BE2C (cell line): ENCODE data around the gene HDAC10.
A peak's percentile ranks its signal among the peaks of the same experiment; 100 is the strongest.

Experiments
- DNase-seq: peaks from one replicate; pipeline ENCODE4 v3.0.0-alpha.2; 2020
- H3K27me3 ChIP-seq: fragments of 250-450 bp; sonication (Bioruptor Pico); 2 replicates; pipeline ENCODE4 v1.5.1; 2020; ENCODE audit warnings: mild to moderate bottlenecking
- H3K36me3 ChIP-seq: fragments of 250-450 bp; sonication (Bioruptor Pico); 2 replicates; pipeline ENCODE4 v1.5.1; 2020; ENCODE audit warnings: mild to moderate bottlenecking
- H3K4me1 ChIP-seq: fragments of 250-450 bp; sonication (Bioruptor Pico); 2 replicates; pipeline ENCODE4 v1.5.1; 2020
- H3K4me3 ChIP-seq: 2 replicates; pipeline ENCODE4 v1.5.1; 2011; ENCODE audit warnings: low read depth, low read length
- H3K9me3 ChIP-seq: fragments of 250-450 bp; sonication (Bioruptor Pico); 2 replicates; pipeline ENCODE4 v1.5.1; 2020
- TF ChIP-seq, protein P1 (sequence below): IDR thresholded peaks from 2 replicates; pipeline ENCODE4 v1.5.1; 2012; ENCODE audit warnings: mild to moderate bottlenecking, low read depth, low read length

HDAC10 gene

DNA sequence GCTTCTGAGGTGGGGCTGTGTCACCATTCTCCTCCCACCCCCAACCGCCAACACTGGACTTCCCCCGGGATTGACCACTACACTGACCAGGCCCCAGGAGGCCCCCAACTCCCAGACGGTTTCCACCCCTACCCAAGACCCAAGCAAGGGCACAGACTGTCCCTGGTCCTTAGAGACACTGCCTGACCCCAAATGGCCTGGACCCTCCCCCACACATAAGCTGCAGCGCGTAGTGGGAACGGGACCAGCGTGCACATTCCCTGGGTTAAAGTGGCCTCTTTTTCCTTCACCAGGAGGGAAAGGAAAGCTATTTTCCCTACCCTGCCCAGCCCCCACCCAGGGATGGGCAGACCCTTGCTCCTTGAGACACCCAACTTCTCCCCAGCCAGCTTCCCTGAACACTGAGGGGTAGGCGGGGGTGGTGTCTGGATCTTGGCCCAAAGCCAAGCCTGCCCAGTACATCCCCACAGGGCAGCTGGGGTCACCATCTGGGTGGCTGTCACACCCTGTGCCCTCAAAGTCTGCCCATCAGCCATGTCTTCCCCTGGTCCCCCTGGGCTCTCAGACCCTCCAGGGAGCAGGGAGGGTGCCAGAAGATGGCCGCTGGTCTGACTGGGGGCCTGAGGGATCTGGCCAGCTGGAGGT lies 12.0 kb upstream of the HDAC10 start:
- Histone ChIP-seq H3K36me3 (peaks cover 6% of the 10 kb centered on the region), H3K9me3 (no peaks in the 10 kb centered on the region), H3K4me1 (peaks cover 10% of the 10 kb centered on the region), H3K27me3 (no peaks in the 10 kb centered on the region), H3K4me3 (no peak overlapping the region)
- TF ChIP-seq, protein P1, sequence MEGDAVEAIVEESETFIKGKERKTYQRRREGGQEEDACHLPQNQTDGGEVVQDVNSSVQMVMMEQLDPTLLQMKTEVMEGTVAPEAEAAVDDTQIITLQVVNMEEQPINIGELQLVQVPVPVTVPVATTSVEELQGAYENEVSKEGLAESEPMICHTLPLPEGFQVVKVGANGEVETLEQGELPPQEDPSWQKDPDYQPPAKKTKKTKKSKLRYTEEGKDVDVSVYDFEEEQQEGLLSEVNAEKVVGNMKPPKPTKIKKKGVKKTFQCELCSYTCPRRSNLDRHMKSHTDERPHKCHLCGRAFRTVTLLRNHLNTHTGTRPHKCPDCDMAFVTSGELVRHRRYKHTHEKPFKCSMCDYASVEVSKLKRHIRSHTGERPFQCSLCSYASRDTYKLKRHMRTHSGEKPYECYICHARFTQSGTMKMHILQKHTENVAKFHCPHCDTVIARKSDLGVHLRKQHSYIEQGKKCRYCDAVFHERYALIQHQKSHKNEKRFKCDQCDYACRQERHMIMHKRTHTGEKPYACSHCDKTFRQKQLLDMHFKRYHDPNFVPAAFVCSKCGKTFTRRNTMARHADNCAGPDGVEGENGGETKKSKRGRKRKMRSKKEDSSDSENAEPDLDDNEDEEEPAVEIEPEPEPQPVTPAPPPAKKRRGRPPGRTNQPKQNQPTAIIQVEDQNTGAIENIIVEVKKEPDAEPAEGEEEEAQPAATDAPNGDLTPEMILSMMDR: no peak
- DNase-seq: no peak

DNA sequence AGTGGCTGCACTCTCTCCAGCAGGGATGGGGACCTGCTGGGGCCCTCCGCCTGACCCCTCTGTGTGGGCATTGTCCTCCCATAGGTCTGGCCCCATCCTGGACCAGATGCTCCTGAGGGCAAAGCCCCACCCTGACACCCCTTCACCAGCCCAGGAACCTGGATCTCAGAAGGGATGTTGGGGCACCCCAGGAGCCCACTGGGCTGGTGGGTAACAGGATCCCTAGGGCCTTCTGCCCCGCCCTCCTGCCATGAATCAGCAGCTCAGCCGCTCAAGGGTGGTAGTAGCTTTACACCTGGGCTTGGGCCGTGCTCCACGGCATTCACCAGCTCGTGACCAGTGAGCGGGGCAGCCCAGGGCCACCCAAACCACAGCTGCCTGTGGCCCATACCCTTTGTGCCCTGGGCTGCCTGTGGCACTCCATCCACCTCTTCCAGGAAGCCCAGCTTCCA lies 11.4 kb upstream of the HDAC10 start:
- TF ChIP-seq, protein P1: no peak
- no peak for DNase-seq
- H3K4me3 ChIP-seq: no peak overlapping the region
- H3K4me1 ChIP-seq: peaks cover 10% of the 10 kb centered on the region
- peaks cover 9% of the 10 kb centered on the region for H3K36me3 ChIP-seq
- no peaks in the 10 kb centered on the region for H3K27me3 ChIP-seq
- no peaks in the 10 kb centered on the region for H3K9me3 ChIP-seq

DNA sequence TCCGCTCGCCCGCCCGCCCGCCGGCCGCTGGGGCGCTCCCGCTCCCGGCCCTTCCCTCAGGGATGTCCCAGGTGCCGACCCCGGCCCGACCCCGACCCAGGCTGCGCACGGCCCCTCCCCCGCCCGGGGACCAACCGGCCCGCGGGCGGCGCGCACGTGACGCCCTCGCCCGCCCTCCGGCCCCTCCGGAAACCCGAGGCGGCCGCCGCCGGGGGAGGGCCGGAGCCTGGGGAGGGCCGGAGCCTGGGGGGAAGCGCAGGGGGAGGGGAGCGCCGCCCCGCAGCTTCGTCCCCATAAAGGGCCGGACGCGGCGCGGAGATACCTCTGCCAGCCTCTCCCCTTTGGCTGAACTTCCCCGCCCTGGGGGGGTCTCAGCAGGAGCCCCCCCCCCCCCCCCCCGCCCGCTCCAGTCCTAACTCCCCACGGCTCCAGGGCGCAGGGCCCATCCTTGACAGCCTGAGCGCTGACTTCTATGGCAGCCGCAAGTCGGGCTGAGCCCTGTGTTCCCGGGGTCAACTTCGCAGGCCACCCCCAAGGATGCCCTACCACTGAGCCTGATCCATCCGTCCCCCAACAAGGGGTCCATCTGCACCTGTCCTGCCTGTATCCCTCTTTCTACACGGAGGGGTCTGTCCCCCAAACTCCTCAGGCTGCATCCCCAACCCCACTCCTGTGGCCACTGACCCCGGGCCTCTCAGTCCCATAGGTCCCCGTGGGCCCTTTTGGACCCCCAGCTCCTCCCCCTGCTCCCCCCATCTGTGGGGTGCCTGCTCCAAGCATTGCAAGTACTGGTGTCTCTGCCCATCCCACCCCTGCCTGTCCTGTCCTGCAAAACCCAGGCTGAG lies 10.8 kb upstream of the HDAC10 start, which contains the start of gene MAPK12:
Gene MAPK12, minus strand, starts transcription at position 69 of the 845 bp plus-strand sequence. CDS start 174 bp downstream, outside the sequence.
- Histone ChIP-seq H3K9me3 (no peaks in the 10 kb centered on the region), H3K36me3 (peaks cover 16% of the 10 kb centered on the region), H3K4me3 (peak within 1 kb of the TSS; percentile 80), H3K4me1 (peaks cover 10% of the 10 kb centered on the region), H3K27me3 (no peaks in the 10 kb centered on the region)
- TF ChIP-seq, protein P1: no peak
- DNase-seq: peak; percentile 68

DNA sequence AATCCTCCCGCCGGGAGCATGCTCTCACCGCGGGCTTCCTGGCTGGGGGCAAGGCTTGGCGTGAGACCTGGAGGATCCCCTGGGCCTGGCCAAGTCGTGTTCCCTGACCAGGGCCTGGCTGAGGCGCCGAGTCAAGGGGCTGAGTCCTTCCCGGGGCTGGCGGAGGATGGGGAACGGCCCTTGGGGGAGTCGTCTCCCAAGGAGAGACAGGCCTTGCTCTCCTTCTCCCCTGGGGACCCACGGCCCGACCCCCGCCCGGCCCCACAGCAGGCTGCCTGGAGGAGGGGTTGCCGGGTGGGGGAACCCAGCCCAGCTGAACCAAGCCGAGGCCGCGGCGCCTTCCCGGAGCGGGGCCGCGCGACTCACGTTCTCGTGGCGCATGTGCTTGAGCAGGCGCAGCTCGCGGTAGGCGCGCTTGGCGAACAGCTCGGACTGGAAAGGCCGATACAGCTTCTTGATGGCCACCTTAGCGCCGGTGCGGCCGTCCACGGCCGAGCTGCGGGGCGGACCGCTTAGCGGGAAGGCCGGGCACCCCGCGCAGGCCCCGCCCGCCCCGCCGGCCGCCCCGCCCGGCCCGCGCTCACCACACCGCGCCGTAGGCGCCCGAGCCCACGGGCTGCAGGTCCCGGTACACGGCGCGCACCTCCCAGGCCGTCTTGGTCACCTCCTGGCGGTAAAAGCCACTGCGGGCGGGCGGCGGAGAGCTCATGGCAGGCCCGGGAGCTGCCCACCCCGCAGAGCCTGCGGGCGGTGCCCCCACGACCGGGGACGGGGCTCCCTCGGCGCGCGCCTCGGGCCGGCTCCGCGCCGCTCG lies 9.9 kb upstream of the HDAC10 start:
- TF ChIP-seq, protein P1: no peak
- peak overlapping the region; percentile 80 for H3K4me3 ChIP-seq
- no peaks in the 10 kb centered on the region for H3K27me3 ChIP-seq
- no peaks in the 10 kb centered on the region for H3K9me3 ChIP-seq
- peaks cover 10% of the 10 kb centered on the region for H3K4me1 ChIP-seq
- peak; percentile 71 for DNase-seq
- H3K36me3 ChIP-seq: peaks cover 19% of the 10 kb centered on the region

DNA sequence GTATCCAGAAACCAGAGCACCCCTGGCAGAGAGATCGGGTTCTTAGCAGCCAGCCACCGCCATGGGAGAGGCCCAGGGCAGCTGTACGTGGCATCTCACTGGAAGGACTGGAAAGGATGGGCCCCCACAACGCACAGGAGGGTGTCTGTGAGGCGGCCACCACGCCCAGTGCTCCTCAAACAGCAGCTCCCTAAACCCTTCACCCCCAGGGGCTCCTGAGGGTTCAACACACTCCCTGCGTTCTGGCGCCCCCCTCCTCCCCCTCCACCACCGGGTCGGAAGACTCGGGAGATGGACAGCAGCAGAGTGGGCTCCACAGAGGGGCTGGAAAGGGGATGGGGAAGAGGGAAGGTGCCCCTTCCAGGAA lies 9.4 kb upstream of the HDAC10 start:
- TF ChIP-seq, protein P1: no peak
- no peaks in the 10 kb centered on the region for H3K27me3 ChIP-seq
- no peak for DNase-seq
- H3K4me3 ChIP-seq: peak overlapping the region; percentile 80
- no peaks in the 10 kb centered on the region for H3K9me3 ChIP-seq
- peaks cover 23% of the 10 kb centered on the region for H3K36me3 ChIP-seq
- H3K4me1 ChIP-seq: peaks cover 10% of the 10 kb centered on the region
